ENCODE measurements around the gene DENND4C.

- TF ChIP-seq POLR2A (IDR thresholded peaks at IDR 0.05; ENCODE audit: low read depth, low read length) (no peak), TAF1 (IDR thresholded peaks at IDR 0.05; ENCODE audit: low read depth, low read length) (no peak)
Observed at GRCh38 chr9:19181561-19181960, 48.9 kb upstream of the DENND4C start.
